Panc1 (cell line): ENCODE results near the gene KNTC1. TPM values are rescaled to one million over a fixed set of nuclear protein-coding genes. Genes with fewer than 3 reads are reported as not detected.

Source experiments
- ATAC-seq: fragments of 200-7000 bp; cut with Tn5 transposase; 2 replicates; pipeline ENCODE4 v1.9.1; 2020; ENCODE audit warnings: mild to moderate bottlenecking, moderate library complexity
- BruUV-seq: library from RNA; stranded (reverse); fragments of 400-500 nt; replicated peaks from 2 replicates; lab custom pipeline; 2021; lab: Mats Ljungman, UMichigan
- CTCF ChIA-PET: fragments of 300-600 bp; sonication (Branson Sonifier 250); formaldehyde crosslinking; loops from one replicate; lab custom pipeline; 2022; ENCODE audit warnings: antibody characterized with exemption; lab: Charles Lee
- POLR2A ChIA-PET: fragments of 300-600 bp; sonication (Branson Sonifier 250); formaldehyde crosslinking; loops from one replicate; lab custom pipeline; 2022; ENCODE audit warnings: antibody characterized with exemption; lab: Charles Lee
- DNase-seq: peaks from one replicate; pipeline ENCODE4 v3.0.0-alpha.2; 2010; ENCODE audit warnings: low read depth, low spot score
- H3K27ac ChIP-seq: 2 replicates; pipeline ENCODE4 v1.5.1; 2011; ENCODE audit warnings: mild to moderate bottlenecking, low read length, inconsistent platforms
- H3K27me3 ChIP-seq: fragments of 200-500 bp; sonication (Bioruptor generic); 2 replicates; pipeline ENCODE4 v1.6.0; 2014; ENCODE audit warnings: low read length, inconsistent platforms; ENCODE audit not compliant: control insufficient read depth, insufficient read depth
- H3K36me3 ChIP-seq: fragments of 200-500 bp; sonication (Bioruptor generic); 2 replicates; pipeline ENCODE4 v1.5.1; 2014; ENCODE audit warnings: inconsistent platforms, mild to moderate bottlenecking, low read length, moderate library complexity; ENCODE audit not compliant: control insufficient read depth, insufficient read depth
- H3K4me1 ChIP-seq: 2 replicates; pipeline ENCODE4 v1.5.1; 2011; ENCODE audit warnings: inconsistent platforms, mild to moderate bottlenecking, low read length, moderate library complexity; ENCODE audit not compliant: control insufficient read depth, insufficient read depth
- H3K4me3 ChIP-seq, 2 experiments: 2 replicates each; pipeline ENCODE4 v1.5.1; 2011 to 2012; ENCODE audit warnings: low read depth in 2 of 2, low read length in 2 of 2, mild to moderate bottlenecking in 2 of 2, inconsistent platforms in 1 of 2, moderate library complexity in 1 of 2
- H3K9me3 ChIP-seq: fragments of 200-500 bp; sonication (Bioruptor generic); 2 replicates; pipeline ENCODE4 v1.5.1; 2014; ENCODE audit warnings: low read depth, mild to moderate bottlenecking, inconsistent platforms, low read length, moderate library complexity; ENCODE audit not compliant: control insufficient read depth, insufficient read depth
- CTCF ChIP-seq: fragments of 450-650 bp; IDR thresholded peaks from 2 replicates; pipeline ENCODE4 v1.5.1; 2017; ENCODE audit warnings: mild to moderate bottlenecking
- POLR2AphosphoS5 ChIP-seq: IDR thresholded peaks from 2 replicates; pipeline ENCODE4 v1.6.1; 2012; ENCODE audit warnings: mild to moderate bottlenecking, low read depth, low read length, moderate library complexity
- REST ChIP-seq, 2 experiments: IDR thresholded peaks; 2 replicates each; pipeline ENCODE4 v1.6.1; 2011 to 2012; ENCODE audit warnings: low read depth in 2 of 2, control low read depth in 1 of 2, low read length in 1 of 2, mild to moderate bottlenecking in 1 of 2, moderate library complexity in 1 of 2; ENCODE audit not compliant: insufficient read depth in 1 of 2
- SIN3A ChIP-seq: IDR thresholded peaks from 2 replicates; pipeline ENCODE4 v1.6.1; 2012; ENCODE audit warnings: low read depth, mild to moderate bottlenecking, low read length, moderate library complexity, borderline replicate concordance; ENCODE audit not compliant: insufficient read depth
- TCF7L2 ChIP-seq: IDR thresholded peaks from 2 replicates; pipeline ENCODE4 v1.6.1; 2011; ENCODE audit warnings: mild to moderate bottlenecking, low read depth, low read length, inconsistent platforms
- in situ Hi-C: cut with HindIII; loops from 2 replicates; pipeline ENCODE4 v1.10.0; 2016; ENCODE audit warnings: low sequenced_read_pairs, low pct_unique_long_range_greater_than_20kb
- intact Hi-C: fragments of 100-400 bp; cut with micrococcal nuclease; formaldehyde crosslinking; loops from one replicate; pipeline ENCODE4 v1.10.0; 2022; ENCODE audit not compliant: unreplicated experiment
- total RNA-seq: library from RNA; stranded (reverse); gene quantifications from one replicate; pipeline ENCODE4 v1.2.1, GENCODE V29; 2021; ENCODE audit not compliant: unreplicated experiment

KNTC1 gene
- total RNA-seq, 1 experiment from 2014 or later, result 53.9 TPM

GRCh38 chr12:122672515-122672914 lies 145.5 kb downstream of the KNTC1 start:
- Histone ChIP-seq H3K27ac (no peak overlapping the region), H3K9me3 (no peaks in the 10 kb centered on the region), H3K36me3 (no peaks in the 10 kb centered on the region), H3K4me1 (no peaks in the 10 kb centered on the region), H3K27me3 (no peaks in the 10 kb centered on the region), H3K4me3 (no peak overlapping the region)
- ChIA-PET POLR2A (no interaction called here), CTCF (no interaction called here)
- DNase-seq, result no peak
- ATAC-seq, result no peak
- TF ChIP-seq REST (IDR thresholded peaks at IDR 0.05; ENCODE audit: insufficient read depth in 1 of 2, low read depth in 2 of 2, low read length in 1 of 2), result no peak
- no peak for TF ChIP-seq SIN3A
- TF ChIP-seq POLR2AphosphoS5, result no peak
- TF ChIP-seq TCF7L2, result no peak
- TF ChIP-seq CTCF, result no peak
- intact Hi-C loops (no loop called here), in situ Hi-C loops (no loop called here)
- no TSS peak for BruUV-seq

Other genes with a start within 250 kb of the KNTC1 start
- 117 TPM for gene CLIP1, start 104.6 kb upstream of the KNTC1 start, total RNA-seq
- 32.5 TPM for gene ZCCHC8, start 26.3 kb upstream of the KNTC1 start, total RNA-seq
- gene RSRC2, start 313 bp upstream of the KNTC1 start, total RNA-seq, result 57.8 TPM
- gene HCAR2, start 176.1 kb downstream of the KNTC1 start, total RNA-seq, result not detected
- not detected for gene HCAR3, start 189.6 kb downstream of the KNTC1 start, total RNA-seq
- gene HCAR1, start 203.6 kb downstream of the KNTC1 start, total RNA-seq, result 0.31 TPM
- 68.7 TPM for gene DENR, start 225.6 kb downstream of the KNTC1 start, total RNA-seq
- gene CCDC62, start 247.3 kb downstream of the KNTC1 start, total RNA-seq, result 0.44 TPM